Activated CD4-positive, alpha-beta T cell treated with anti-CD3 and anti-CD28 coated beads, Interleukin-2, Interleukin-4, amounts not matched to agents 100 ng/mL and 50 ng/mL, durations not matched to agents 16 hours and 8 hours (primary cell): ENCODE results near the gene POU6F2.
"Not testable (repeated sequence)": the region's sequence is repeated elsewhere in the genome, so short reads cannot be mapped to it uniquely, and the experiment has no call there.

Experiments
- DNase-seq: peaks from one replicate; pipeline ENCODE4 v3.0.0-alpha.2; 2020; ENCODE audit warnings: low spot score

The POU6F2 gene

GRCh38 chr7:38992203-38992602, 14.5 kb downstream of the POU6F2 start:
- no peak for DNase-seq

GRCh38 chr7:39001595-39001994, 23.9 kb downstream of the POU6F2 start:
- no peak for DNase-seq

GRCh38 chr7:39002755-39003154, 25.0 kb downstream of the POU6F2 start:
- DNase-seq = no peak

GRCh38 chr7:39005036-39005435, 27.3 kb downstream of the POU6F2 start:
- no peak for DNase-seq

- DNase-seq = no peak
Measured at GRCh38 chr7:39005461-39005860, 27.8 kb downstream of the POU6F2 start.

- DNase-seq = not testable (repeated sequence)
Measured at GRCh38 chr7:39013049-39013939, 35.6 kb downstream of the POU6F2 start.

GRCh38 chr7:39016609-39017008, 38.9 kb downstream of the POU6F2 start:
- no peak for DNase-seq

GRCh38 chr7:39017369-39017915, 39.7 kb downstream of the POU6F2 start:
- no peak for DNase-seq

- DNase-seq = no peak
Measured at GRCh38 chr7:39022796-39023195, 45.1 kb downstream of the POU6F2 start.

GRCh38 chr7:39027491-39027890, 49.8 kb downstream of the POU6F2 start:
- no peak for DNase-seq

- no peak for DNase-seq
Measured at GRCh38 chr7:39033885-39034624, 56.3 kb downstream of the POU6F2 start.

- no peak for DNase-seq
Measured at GRCh38 chr7:39035156-39035555, 57.4 kb downstream of the POU6F2 start.

GRCh38 chr7:39035903-39036302, 58.2 kb downstream of the POU6F2 start:
- DNase-seq = no peak

GRCh38 chr7:39042670-39043069, 65.0 kb downstream of the POU6F2 start:
- DNase-seq = no peak

- DNase-seq = no peak
Measured at GRCh38 chr7:39043531-39043930, 65.8 kb downstream of the POU6F2 start.

GRCh38 chr7:39044489-39044888, 66.8 kb downstream of the POU6F2 start:
- no peak for DNase-seq

- DNase-seq = no peak
Measured at GRCh38 chr7:39045231-39045630, 67.5 kb downstream of the POU6F2 start.

- DNase-seq = no peak
Measured at GRCh38 chr7:39051279-39051678, 73.6 kb downstream of the POU6F2 start.

GRCh38 chr7:39051707-39052106, 74.0 kb downstream of the POU6F2 start:
- no peak for DNase-seq

GRCh38 chr7:39054731-39055130, 77.0 kb downstream of the POU6F2 start:
- no peak for DNase-seq

- no peak for DNase-seq
Measured at GRCh38 chr7:39056153-39056552, 78.4 kb downstream of the POU6F2 start.

- no peak for DNase-seq
Measured at GRCh38 chr7:39062811-39063210, 85.1 kb downstream of the POU6F2 start.

GRCh38 chr7:39069031-39069430, 91.3 kb downstream of the POU6F2 start:
- DNase-seq = no peak
